Common myeloid progenitor, CD34-positive (primary cell): ENCODE measurements around the gene CFAP61.

Source experiments
- CTCF ChIA-PET: fragments of 350-600 bp; sonication (Branson Sonifier 250); formaldehyde crosslinking; loops from one replicate; lab custom pipeline; 2021; ENCODE audit warnings: antibody characterized with exemption; lab: Charles Lee
- POLR2A ChIA-PET: fragments of 350-600 bp; sonication (Branson Sonifier 250); formaldehyde crosslinking; loops from one replicate; lab custom pipeline; 2021; ENCODE audit warnings: antibody characterized with exemption; lab: Charles Lee
- DNase-seq, 3 donors: peaks; one replicate each; pipeline versions ENCODE4 v3.0.0 to v3.0.0-alpha.2; 2013
- H3K27ac ChIP-seq, 2 experiments: 1 replicate in 1 of 2; 2 replicates in 1 of 2; pipeline ENCODE4 v1.7.0; 2013; ENCODE audit warnings: inconsistent platforms in 2 of 2, low read length in 2 of 2, mild to moderate bottlenecking in 2 of 2, low read depth in 1 of 2, moderate library complexity in 1 of 2; ENCODE audit not compliant: severe bottlenecking in 2 of 2, insufficient read depth in 1 of 2, poor library complexity in 1 of 2
- H3K27me3 ChIP-seq, 5 experiments: replicated peaks in 2 of 5; 1 replicate in 3 of 5; 2 replicates in 2 of 5; pipeline versions ENCODE4 v1.6.1 to v1.7.0; 2013; ENCODE audit warnings: low read length in 4 of 5, mild to moderate bottlenecking in 2 of 5, moderate library complexity in 2 of 5, inconsistent platforms in 1 of 5; ENCODE audit not compliant: insufficient read depth in 5 of 5, control insufficient read depth in 4 of 5
- H3K36me3 ChIP-seq, 4 experiments: 1 replicate in 2 of 4; 2 replicates in 2 of 4; pipeline versions ENCODE4 v1.6.1 to v1.7.0; 2013; ENCODE audit warnings: low read length in 3 of 4, control low read depth in 1 of 4, mild to moderate bottlenecking in 1 of 4; ENCODE audit not compliant: control insufficient read depth in 4 of 4, insufficient read depth in 4 of 4
- H3K4me1 ChIP-seq, 4 experiments: 1 replicate in 3 of 4; 2 replicates in 1 of 4; pipeline versions ENCODE4 v1.6.1 to v1.7.1; 2013; ENCODE audit warnings: low read length in 3 of 4, mild to moderate bottlenecking in 3 of 4, control low read depth in 1 of 4, inconsistent platforms in 1 of 4, moderate library complexity in 1 of 4; ENCODE audit not compliant: control insufficient read depth in 4 of 4, insufficient read depth in 4 of 4; ENCODE audit errors: control extremely low read depth in 1 of 4
- H3K4me3 ChIP-seq, 7 experiments: 1 replicate in 4 of 7; 2 replicates in 3 of 7; pipeline versions ENCODE4 v1.5.1 to v1.7.0; 2013; ENCODE audit warnings: mild to moderate bottlenecking in 7 of 7, low read length in 6 of 7, moderate library complexity in 6 of 7, inconsistent platforms in 2 of 7, low read depth in 2 of 7, control low read depth in 1 of 7; ENCODE audit not compliant: insufficient read depth in 4 of 7, control insufficient read depth in 1 of 7; ENCODE audit errors: extremely low read depth in 1 of 7
- H3K9me3 ChIP-seq, 5 experiments: 1 replicate in 4 of 5; 2 replicates in 1 of 5; pipeline versions ENCODE4 v1.6.1 to v1.7.1; 2013; ENCODE audit warnings: low read length in 4 of 5, mild to moderate bottlenecking in 2 of 5, inconsistent platforms in 1 of 5, low read depth in 1 of 5, moderate library complexity in 1 of 5; ENCODE audit not compliant: control insufficient read depth in 4 of 5, insufficient read depth in 2 of 5; ENCODE audit errors: control extremely low read depth in 1 of 5
- WGBS: methylation state at CpG from one replicate; pipeline ENCODE4 v1.1.5; 2013; ENCODE audit not compliant: insufficient coverage; 5-methylcytosine and 5-hydroxymethylcytosine counted together

The CFAP61 gene

GRCh38 chr20:20136313-20136712 is 84.0 kb downstream of the CFAP61 start:
- CTCF ChIA-PET = no interaction called here
- WGBS = no CpG with 5 or more reads among the region's 1 CpG
- Histone ChIP-seq H3K4me1 (no peaks in the 10 kb centered on the region), H3K27me3 (no peaks in the 10 kb centered on the region), H3K27ac (no peak overlapping the region), H3K36me3 (no peaks in the 10 kb centered on the region), H3K9me3 (peaks cover 0 to 19% (median 5%) of the 10 kb centered on the region in 5 experiments), H3K4me3 (no peak overlapping the region)
- DNase-seq = no peak
- POLR2A ChIA-PET = no interaction called here

GRCh38 chr20:20137851-20138250 is 85.5 kb downstream of the CFAP61 start:
- ChIA-PET CTCF (no interaction called here), POLR2A (no interaction called here)
- Histone ChIP-seq H3K9me3 (peaks cover 0 to 19% (median 5%) of the 10 kb centered on the region in 5 experiments), H3K36me3 (no peaks in the 10 kb centered on the region), H3K27me3 (no peaks in the 10 kb centered on the region), H3K4me1 (no peaks in the 10 kb centered on the region), H3K4me3 (no peak overlapping the region), H3K27ac (no peak overlapping the region)
- 97% methylated on average over 5 of the region's 5 CpGs for WGBS
- no peak for DNase-seq

GRCh38 chr20:20138301-20139064 is 86.2 kb downstream of the CFAP61 start:
- CTCF ChIA-PET = no interaction called here
- POLR2A ChIA-PET = no interaction called here
- Histone ChIP-seq H3K27ac (no peak overlapping the region), H3K9me3 (peaks cover 0 to 13% (median 4%) of the 10 kb centered on the region in 5 experiments), H3K4me3 (no peak overlapping the region), H3K36me3 (no peaks in the 10 kb centered on the region), H3K4me1 (no peaks in the 10 kb centered on the region), H3K27me3 (no peaks in the 10 kb centered on the region)
- no peak for DNase-seq
- 96% methylated on average over 4 of the region's 4 CpGs for WGBS

GRCh38 chr20:20139403-20139802 is 87.1 kb downstream of the CFAP61 start:
- no peaks in the 10 kb centered on the region for H3K4me1 ChIP-seq
- peaks cover 0 to 8% (median 0%) of the 10 kb centered on the region in 5 experiments for H3K9me3 ChIP-seq
- H3K36me3 ChIP-seq = no peaks in the 10 kb centered on the region
- DNase-seq = no peak
- H3K27ac ChIP-seq = no peak overlapping the region
- ChIA-PET POLR2A (no interaction called here), CTCF (no interaction called here)
- no peaks in the 10 kb centered on the region for H3K27me3 ChIP-seq
- no peak overlapping the region for H3K4me3 ChIP-seq
- WGBS = 95% methylated on average over 4 of the region's 5 CpGs

- H3K9me3 ChIP-seq = peaks cover 0 to 7% (median 0%) of the 10 kb centered on the region in 5 experiments
- no peaks in the 10 kb centered on the region for H3K36me3 ChIP-seq
- no peaks in the 10 kb centered on the region for H3K4me1 ChIP-seq
- ChIA-PET POLR2A (no interaction called here), CTCF (no interaction called here)
- H3K27me3 ChIP-seq = no peaks in the 10 kb centered on the region
- no peak overlapping the region for H3K27ac ChIP-seq
- 80% methylated on average over 1 of the region's 2 CpGs for WGBS
- no peak overlapping the region for H3K4me3 ChIP-seq
- DNase-seq = no peak
Measured at GRCh38 chr20:20143165-20143564, 90.8 kb downstream of the CFAP61 start.

- H3K27ac ChIP-seq = no peak overlapping the region
- no peak for DNase-seq
- peaks cover 0 to 7% (median 0%) of the 10 kb centered on the region in 5 experiments for H3K9me3 ChIP-seq
- CTCF ChIA-PET = no interaction called here
- POLR2A ChIA-PET = no interaction called here
- no peaks in the 10 kb centered on the region for H3K36me3 ChIP-seq
- H3K4me1 ChIP-seq = no peaks in the 10 kb centered on the region
- H3K27me3 ChIP-seq = no peaks in the 10 kb centered on the region
- H3K4me3 ChIP-seq = no peak overlapping the region
- WGBS = 92% methylated on average over 2 of the region's 2 CpGs
Measured at GRCh38 chr20:20143646-20144045, 91.3 kb downstream of the CFAP61 start.

- CTCF ChIA-PET = no interaction called here
Measured at GRCh38 chr20:20148779-20149178, 96.4 kb downstream of the CFAP61 start.

More at GRCh38 chr20:20148779-20149178, 96.4 kb downstream of the CFAP61 start:
- H3K9me3 ChIP-seq = peaks cover 0 to 26% (median 5%) of the 10 kb centered on the region in 5 experiments
- H3K27ac ChIP-seq = no peak overlapping the region
- POLR2A ChIA-PET = no interaction called here
- no peak overlapping the region for H3K4me3 ChIP-seq
- no peaks in the 10 kb centered on the region for H3K36me3 ChIP-seq
- no peak for DNase-seq
- H3K27me3 ChIP-seq = peaks cover 0 to 2% (median 0%) of the 10 kb centered on the region in 5 experiments
- no peaks in the 10 kb centered on the region for H3K4me1 ChIP-seq
- WGBS = no CpG with 5 or more reads among the region's 2 CpGs
